Cardiac fibroblast (primary cell): ENCODE results near the gene DNAJC13.

Source experiments
- DNase-seq, 2 donors: peaks; one replicate each; pipeline versions ENCODE4 v3.0.0 to v3.0.0-alpha.2; 2010; ENCODE audit warnings: low read depth in 2 of 2
- H3K4me3 ChIP-seq, 2 donors: replicated peaks in 1 of 2; 1 replicate in 1 of 2; 2 replicates in 1 of 2; pipeline ENCODE4 v1.5.1; 2011; ENCODE audit warnings: low read depth in 2 of 2, low read length in 2 of 2, mild to moderate bottlenecking in 2 of 2, moderate library complexity in 1 of 2
- CTCF ChIP-seq: IDR thresholded peaks from one replicate; pipeline ENCODE4 v1.5.1; 2011; ENCODE audit warnings: low read depth, mild to moderate bottlenecking, low read length, inconsistent platforms

Gene DNAJC13

GRCh38 chr3:132564070-132564465 is 146.8 kb downstream of the DNAJC13 start:
- no peak for TF ChIP-seq CTCF

DNA sequence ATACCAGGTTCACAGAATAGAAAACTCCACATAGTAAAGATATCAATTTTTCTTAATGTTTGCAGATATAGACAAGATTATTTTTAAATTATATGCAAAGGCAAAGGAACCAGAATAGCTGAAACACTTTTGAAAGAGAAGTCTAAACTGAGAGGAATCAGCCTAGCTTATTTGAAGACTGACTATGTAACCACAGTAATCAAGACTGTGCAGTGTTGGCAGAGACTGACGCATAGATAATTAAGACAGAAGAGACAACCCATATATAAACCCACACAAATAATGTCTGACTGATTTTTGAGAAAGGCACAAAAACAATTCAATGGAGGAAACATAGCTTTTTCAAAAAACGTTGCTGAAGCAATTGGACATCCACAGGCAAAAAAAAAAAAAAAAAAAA is 151.1 kb downstream of the DNAJC13 start:
- H3K4me3 ChIP-seq: no peak overlapping the region
- no peak for DNase-seq
- TF ChIP-seq CTCF: no peak

More at GRCh38 chr3:132564070-132564465, 146.8 kb downstream of the DNAJC13 start:
- DNase-seq: no peak
- H3K4me3 ChIP-seq: no peak overlapping the region

- no peak overlapping the region for H3K4me3 ChIP-seq
- peak; percentile 29 to 34 for DNase-seq
- no peak for TF ChIP-seq CTCF
Observed at GRCh38 chr3:132569153-132569552, 151.9 kb downstream of the DNAJC13 start.

DNA sequence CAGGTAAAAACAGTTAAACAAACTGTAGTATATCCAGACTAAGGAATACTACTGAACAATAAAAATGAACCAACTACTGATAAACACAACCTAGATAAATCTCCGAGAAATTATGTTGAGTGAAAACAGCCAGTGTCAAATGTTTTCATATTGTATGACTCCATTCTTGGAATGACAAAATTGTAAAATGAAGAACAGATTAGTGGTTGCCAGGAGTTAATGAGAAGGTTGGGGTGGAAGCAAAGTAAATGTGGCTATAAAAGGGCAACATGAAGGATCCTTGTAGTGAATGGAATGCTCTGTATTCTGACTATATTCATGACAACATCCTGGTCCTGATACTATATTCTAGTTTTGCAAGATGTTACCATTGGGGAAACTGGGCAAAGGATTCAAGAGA is 152.3 kb downstream of the DNAJC13 start:
- no peak overlapping the region for H3K4me3 ChIP-seq
- no peak for TF ChIP-seq CTCF
- peak; percentile 10 to 49 for DNase-seq

DNA sequence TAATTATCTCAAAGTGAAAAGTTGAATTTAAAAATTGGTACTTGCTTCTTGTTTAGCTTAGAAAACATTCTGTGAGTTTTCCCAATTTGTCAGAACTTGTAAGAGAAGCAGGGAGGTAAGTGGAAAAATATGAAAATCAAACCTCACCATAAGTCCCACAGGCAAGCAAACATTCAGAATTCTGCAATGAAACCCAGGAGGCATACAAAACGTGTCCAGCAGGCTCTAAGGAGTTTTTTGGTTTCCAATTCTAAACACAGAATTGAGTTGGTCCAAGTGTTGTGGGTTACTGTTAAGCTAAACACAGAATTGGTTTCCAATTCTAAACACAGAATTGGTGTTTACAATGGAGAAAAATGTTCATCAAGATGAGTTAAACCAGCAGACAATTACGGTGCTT is 152.7 kb downstream of the DNAJC13 start:
- no peak for TF ChIP-seq CTCF
- DNase-seq: no peak
- no peak overlapping the region for H3K4me3 ChIP-seq

GRCh38 chr3:132573797-132574211 is 156.5 kb downstream of the DNAJC13 start:
- TF ChIP-seq CTCF: no peak
- no peak overlapping the region for H3K4me3 ChIP-seq
- DNase-seq: peak in 1 of 2 donors; percentile 51

- no peak for TF ChIP-seq CTCF
- DNase-seq: peak in 1 of 2 donors; percentile 39
- no peak overlapping the region for H3K4me3 ChIP-seq
Observed at GRCh38 chr3:132587401-132587800, 170.1 kb downstream of the DNAJC13 start.
